Neural crest cell (in vitro differentiated cells): ENCODE data around the gene PIGM. TPM values are rescaled to one million over a fixed set of nuclear protein-coding genes. Genes with fewer than 3 reads are reported as not detected.

Source experiments
- DNase-seq: peaks from one replicate; pipeline ENCODE4 v3.0.0; 2021; ENCODE audit warnings: low read depth, mixed read lengths, low spot score
- H3K27ac Mint-ChIP-seq: one replicate; pipeline ENCODE4 v1.8.0; 2021; ENCODE audit warnings: mild to moderate bottlenecking, mixed read lengths; ENCODE audit not compliant: unreplicated experiment
- H3K27me3 Mint-ChIP-seq: 2 replicates; pipeline ENCODE4 v1.8.0; 2021; ENCODE audit warnings: low read depth, mild to moderate bottlenecking, mixed read lengths
- H3K36me3 Mint-ChIP-seq: 2 replicates; pipeline ENCODE4 v1.8.0; 2021; ENCODE audit warnings: low read depth, mild to moderate bottlenecking, mixed read lengths
- H3K4me1 Mint-ChIP-seq: 2 replicates; pipeline ENCODE4 v1.8.0; 2021; ENCODE audit warnings: mixed read lengths
- H3K4me3 Mint-ChIP-seq: one replicate; pipeline ENCODE4 v1.8.0; 2021; ENCODE audit warnings: mild to moderate bottlenecking, mixed read lengths
- H3K9me3 Mint-ChIP-seq: 2 replicates; pipeline ENCODE4 v1.8.0; 2021; ENCODE audit warnings: mixed read lengths
- total RNA-seq: library from RNA; stranded (reverse); gene quantifications from 2 replicates; pipeline ENCODE4 v1.2.1, GENCODE V29; 2021
- TF ChIP-seq, protein P1 (sequence below): fragments of 200-600 bp; sonication (generic); conservative IDR thresholded peaks from 2 replicates; pipeline ENCODE4 v1.5.0; 2021; ENCODE audit warnings: antibody characterized with exemption, mild to moderate bottlenecking

The PIGM gene
- total RNA-seq, 1 donor from 2014 or later, result 9.9 TPM

DNA sequence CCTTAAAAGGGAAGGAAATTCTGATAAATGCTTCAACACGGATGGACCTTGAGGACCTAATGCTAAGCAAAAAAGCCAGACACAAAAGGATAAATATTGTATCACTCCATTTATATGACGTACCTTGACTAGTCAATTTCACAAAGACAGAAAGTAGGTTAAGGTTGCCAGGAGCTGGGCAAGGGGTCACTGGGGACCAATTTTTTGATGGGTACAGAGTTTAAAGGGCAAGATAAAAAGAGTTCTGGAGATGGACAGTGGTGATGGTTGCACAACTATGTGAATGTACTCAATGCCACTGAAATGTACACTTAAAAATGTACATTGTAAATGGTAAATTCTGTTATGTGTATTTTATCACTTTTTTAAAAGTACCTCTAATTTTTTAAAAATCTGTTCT is 45.7 kb downstream of the PIGM start:
- no peaks in the 10 kb centered on the region for H3K36me3 Mint-ChIP-seq

DNA sequence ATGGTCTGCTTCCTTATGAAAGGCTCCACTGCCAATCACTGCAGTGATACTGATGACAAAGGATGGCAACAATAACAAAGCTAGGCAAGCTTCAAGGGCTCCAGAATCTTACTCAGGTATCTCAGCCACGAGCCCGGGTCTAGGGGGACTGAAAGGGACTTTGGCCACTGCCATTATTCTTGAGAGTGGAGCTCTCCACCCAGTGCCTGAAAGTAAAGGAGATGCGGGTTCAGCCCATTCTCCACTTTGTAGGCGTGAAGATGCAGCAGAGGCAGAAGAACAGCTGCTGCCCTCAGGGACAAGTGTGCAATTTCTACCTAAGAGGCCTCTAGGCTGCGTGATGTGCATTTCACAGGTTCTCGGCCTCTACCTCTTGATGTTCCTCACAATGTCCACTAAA is 46.3 kb downstream of the PIGM start:
- TF ChIP-seq, protein P1, sequence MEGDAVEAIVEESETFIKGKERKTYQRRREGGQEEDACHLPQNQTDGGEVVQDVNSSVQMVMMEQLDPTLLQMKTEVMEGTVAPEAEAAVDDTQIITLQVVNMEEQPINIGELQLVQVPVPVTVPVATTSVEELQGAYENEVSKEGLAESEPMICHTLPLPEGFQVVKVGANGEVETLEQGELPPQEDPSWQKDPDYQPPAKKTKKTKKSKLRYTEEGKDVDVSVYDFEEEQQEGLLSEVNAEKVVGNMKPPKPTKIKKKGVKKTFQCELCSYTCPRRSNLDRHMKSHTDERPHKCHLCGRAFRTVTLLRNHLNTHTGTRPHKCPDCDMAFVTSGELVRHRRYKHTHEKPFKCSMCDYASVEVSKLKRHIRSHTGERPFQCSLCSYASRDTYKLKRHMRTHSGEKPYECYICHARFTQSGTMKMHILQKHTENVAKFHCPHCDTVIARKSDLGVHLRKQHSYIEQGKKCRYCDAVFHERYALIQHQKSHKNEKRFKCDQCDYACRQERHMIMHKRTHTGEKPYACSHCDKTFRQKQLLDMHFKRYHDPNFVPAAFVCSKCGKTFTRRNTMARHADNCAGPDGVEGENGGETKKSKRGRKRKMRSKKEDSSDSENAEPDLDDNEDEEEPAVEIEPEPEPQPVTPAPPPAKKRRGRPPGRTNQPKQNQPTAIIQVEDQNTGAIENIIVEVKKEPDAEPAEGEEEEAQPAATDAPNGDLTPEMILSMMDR, result no peak
- Mint-ChIP-seq H3K4me3 (no peak overlapping the region), H3K36me3 (no peaks in the 10 kb centered on the region), H3K27ac (no peak overlapping the region), H3K9me3 (peaks cover 2% of the 10 kb centered on the region), H3K27me3 (peaks cover 38% of the 10 kb centered on the region), H3K4me1 (no peaks in the 10 kb centered on the region)
- no peak for DNase-seq

More for the DNA sequence above, 45.7 kb downstream of the PIGM start:
- peaks cover 37% of the 10 kb centered on the region for H3K27me3 Mint-ChIP-seq
- H3K9me3 Mint-ChIP-seq, result peaks cover 2% of the 10 kb centered on the region
- no peak overlapping the region for H3K27ac Mint-ChIP-seq
- no peaks in the 10 kb centered on the region for H3K4me1 Mint-ChIP-seq
- DNase-seq, result no peak
- TF ChIP-seq, protein P1, result no peak
- no peak overlapping the region for H3K4me3 Mint-ChIP-seq

DNA sequence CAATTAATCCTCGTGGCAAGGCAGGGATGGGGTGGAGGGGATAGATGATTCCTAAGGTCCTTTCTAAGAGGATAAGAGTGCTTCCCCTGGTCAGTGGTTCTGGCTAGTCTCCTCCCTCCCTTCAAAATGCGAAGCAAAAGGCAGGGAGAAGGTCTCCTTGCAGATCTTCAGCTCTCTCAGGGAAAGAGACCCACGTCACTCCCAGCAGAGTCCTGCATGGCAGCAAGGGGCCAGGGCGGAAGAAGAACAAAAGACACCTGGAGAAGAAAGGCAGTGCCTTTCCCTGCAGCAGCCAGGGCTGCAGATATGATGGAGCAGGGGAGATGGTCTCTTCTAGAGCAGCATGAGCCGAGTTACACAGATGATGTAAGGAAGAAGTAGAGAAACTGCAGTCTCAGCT is 48.1 kb downstream of the PIGM start:
- no peak for DNase-seq
- Mint-ChIP-seq H3K4me1 (no peaks in the 10 kb centered on the region), H3K27me3 (peaks cover 47% of the 10 kb centered on the region), H3K36me3 (no peaks in the 10 kb centered on the region), H3K27ac (no peak overlapping the region), H3K9me3 (peaks cover 2% of the 10 kb centered on the region), H3K4me3 (no peak overlapping the region)
- TF ChIP-seq, protein P1, result no peak

DNA sequence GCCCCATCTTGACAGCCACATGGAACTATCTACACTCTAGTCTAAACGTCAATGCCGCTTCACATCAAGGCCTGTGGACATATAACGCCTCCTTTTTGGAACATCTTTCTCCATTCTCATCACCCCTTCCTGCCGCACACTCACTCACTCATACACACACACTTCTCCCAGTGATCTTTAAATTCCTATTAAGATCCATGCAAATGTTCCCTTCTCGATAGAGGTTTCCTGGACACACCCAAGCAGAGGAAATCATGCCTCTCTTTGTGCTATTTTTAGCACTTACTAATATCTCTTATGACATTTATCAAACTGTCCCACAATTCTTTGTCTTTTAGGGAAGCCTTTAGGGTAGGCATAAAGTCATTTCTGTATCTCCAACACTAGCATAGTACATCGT is 49.5 kb downstream of the PIGM start:
- Mint-ChIP-seq H3K9me3 (peaks cover 2% of the 10 kb centered on the region), H3K36me3 (no peaks in the 10 kb centered on the region), H3K27me3 (peaks cover 61% of the 10 kb centered on the region), H3K27ac (no peak overlapping the region), H3K4me3 (no peak overlapping the region), H3K4me1 (no peaks in the 10 kb centered on the region)
- TF ChIP-seq, protein P1, result no peak
- no peak for DNase-seq

DNA sequence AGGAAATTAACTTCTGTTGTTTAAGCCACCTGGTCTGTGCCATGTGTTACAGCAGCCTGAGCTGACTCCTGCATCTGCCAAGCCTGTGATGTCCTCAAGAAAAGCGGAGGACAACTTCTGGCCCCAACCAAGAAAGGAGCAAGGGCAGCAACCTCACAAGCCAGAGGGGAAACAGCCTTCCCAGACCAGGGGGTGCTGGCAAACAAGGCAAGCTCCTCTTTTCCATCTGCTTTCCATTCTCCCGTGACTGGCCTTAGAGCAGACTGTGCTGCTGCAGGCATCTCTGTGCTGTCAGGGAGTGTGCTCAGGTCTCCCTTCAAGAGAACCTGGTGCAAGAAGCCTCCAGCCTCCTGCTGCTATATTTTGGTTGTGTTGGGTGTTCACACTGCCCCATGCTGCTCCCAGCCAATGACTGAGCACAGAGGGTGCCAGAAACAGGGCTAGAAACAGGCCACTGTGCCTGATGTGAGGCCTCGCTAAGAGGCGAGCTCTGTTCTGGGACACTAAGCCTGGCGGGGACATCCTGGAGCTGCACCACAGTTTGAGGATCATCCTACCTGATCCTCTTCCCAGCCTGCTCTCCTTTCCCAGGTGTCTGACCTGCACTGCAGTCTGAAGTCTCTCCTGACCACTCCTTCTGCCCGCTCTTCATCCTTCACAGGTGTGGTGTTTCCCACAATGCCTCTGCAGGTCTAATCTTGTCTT is 50.3 kb downstream of the PIGM start:
- TF ChIP-seq, protein P1, result no peak
- H3K4me1 Mint-ChIP-seq, result no peaks in the 10 kb centered on the region
- H3K4me3 Mint-ChIP-seq, result no peak overlapping the region
- no peak for DNase-seq
- no peak overlapping the region for H3K27ac Mint-ChIP-seq
- H3K9me3 Mint-ChIP-seq, result peaks cover 2% of the 10 kb centered on the region
- peaks cover 69% of the 10 kb centered on the region for H3K27me3 Mint-ChIP-seq
- no peaks in the 10 kb centered on the region for H3K36me3 Mint-ChIP-seq
